ENCODE data around the gene HOOK2.

The HOOK2 gene

DNA sequence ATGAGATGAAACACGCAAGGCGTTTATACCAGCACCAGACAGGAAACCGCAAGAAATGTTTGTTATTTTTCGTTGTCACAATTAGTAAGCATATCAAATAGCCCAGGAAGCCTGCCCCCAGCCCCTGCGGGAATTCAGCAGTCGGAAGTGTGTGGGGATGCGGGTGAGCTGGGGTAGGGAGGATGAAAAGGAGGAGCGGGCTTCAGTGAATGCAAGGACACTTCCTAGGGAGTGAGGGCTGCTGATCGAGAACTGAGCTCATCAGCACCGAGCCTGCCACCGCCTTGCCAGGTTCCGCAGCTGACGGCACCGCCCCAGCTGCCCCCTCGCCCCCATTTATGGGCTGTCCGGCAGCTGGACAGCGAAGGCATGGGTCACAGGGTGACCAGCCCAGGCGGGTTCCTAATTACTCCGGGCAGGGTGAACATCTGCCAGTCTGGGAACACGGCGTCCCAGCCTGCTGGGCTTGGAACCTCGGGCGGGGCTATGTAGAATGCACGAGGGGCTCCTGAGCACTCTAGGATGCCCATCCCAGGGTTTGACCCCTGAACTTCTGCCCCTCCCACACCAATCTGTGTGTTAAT lies 25.3 kb downstream of the HOOK2 start:
- Histone ChIP-seq H3K4me3 (ENCODE audit: low read length) (no peak overlapping the region), H3K4me2 (ENCODE audit: low read length) (no peak overlapping the region), H4K8ac (ENCODE audit: low read depth, low read length) (no peak overlapping the region), H2BK15ac (replicated peaks; ENCODE audit: low read depth) (no peak overlapping the region), H3K27ac (ENCODE audit: low read depth, low read length) (no peak overlapping the region), H3K79me2 (ENCODE audit: control insufficient read depth, insufficient read depth, low read length) (no peaks in the 10 kb centered on the region), H3K79me1 (ENCODE audit: low read length) (no peaks in the 10 kb centered on the region), H3K36me3 (ENCODE audit: control insufficient read depth, insufficient read depth, low read length) (peaks cover 7% of the 10 kb centered on the region), H3K4me1 (ENCODE audit: control insufficient read depth, low read depth, low read length) (no peaks in the 10 kb centered on the region), H2BK120ac (ENCODE audit: low read depth, low read length) (no peak overlapping the region), H2BK5ac (ENCODE audit: low read length) (no peak overlapping the region), H3K4ac (ENCODE audit: low read depth, low read length) (no peak overlapping the region), H3K18ac (ENCODE audit: low read length) (no peak overlapping the region), H2AK5ac (ENCODE audit: low read length) (no peak overlapping the region), H3K27me3 (ENCODE audit: insufficient read depth, low read length, poor library complexity) (no peaks in the 10 kb centered on the region), H3K23ac (ENCODE audit: low read length) (no peak overlapping the region), H4K5ac (ENCODE audit: low read length) (no peak overlapping the region), H3K56ac (ENCODE audit: low read length) (no peak overlapping the region), H3K9ac (ENCODE audit: low read length) (no peak overlapping the region)
- no peak for DNase-seq
- WGBS (ENCODE audit: extremely low coverage, insufficient coverage, low lambda C conversion rate) = no CpG with 5 or more reads among the region's 24 CpGs

DNA sequence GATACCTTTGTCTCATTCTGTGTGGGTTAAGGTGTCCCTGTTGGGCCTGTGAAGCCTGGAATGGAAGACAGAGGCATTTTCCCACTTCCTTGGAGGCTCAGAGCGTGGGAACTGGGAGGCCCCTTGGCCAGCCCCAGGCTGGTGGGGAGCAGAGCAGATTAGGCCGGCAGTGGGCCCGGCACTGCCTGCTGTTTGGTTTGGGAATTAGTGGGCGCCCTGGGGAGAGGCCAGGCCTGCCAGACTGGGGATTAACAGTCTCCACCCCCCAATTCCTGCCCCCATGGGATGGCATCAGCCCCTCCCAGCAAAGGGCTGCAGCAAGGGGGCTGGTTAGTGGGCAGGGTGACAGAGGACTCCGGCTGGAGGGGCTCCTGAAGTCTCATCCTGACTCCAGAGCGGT lies 26.9 kb downstream of the HOOK2 start:
- no peak overlapping the region for H3K23ac ChIP-seq (ENCODE audit: low read length)
- H3K27ac ChIP-seq (ENCODE audit: low read depth, low read length) = no peak overlapping the region

DNA sequence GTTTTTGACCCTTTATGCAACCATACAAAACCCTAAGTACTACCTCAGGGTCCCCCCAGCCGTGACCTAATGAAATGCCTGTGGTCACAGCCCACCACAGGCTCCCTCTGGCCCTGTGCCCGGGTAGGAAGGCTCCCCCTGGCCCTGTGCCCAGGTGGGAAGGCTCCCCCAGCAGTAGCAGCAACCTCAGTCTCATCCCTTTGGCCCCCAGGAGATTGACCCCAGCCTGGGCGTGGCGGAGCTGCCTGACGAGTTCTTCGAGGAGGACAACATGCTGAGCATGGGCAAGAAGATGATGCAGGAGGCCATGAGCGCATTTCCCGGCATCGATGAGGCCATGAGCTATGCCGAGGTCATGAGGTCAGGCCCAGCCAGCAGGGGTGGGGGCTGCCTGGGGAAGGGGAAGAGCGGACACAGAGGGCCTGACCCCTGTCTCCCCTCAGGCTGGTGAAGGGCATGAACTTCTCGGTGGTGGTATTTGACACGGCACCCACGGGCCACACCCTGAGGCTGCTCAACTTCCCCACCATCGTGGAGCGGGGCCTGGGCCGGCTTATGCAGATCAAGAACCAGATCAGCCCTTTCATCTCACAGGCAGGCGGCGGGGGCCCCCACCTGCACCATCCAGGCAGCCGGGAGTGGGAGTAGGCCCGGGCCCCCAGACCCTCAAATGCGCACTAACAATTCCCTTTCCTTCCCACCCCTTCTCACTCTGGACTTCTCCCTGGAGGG lies 30.0 kb downstream of the HOOK2 start:
- no peak overlapping the region for H2BK120ac ChIP-seq (ENCODE audit: low read depth, low read length)
- H4K8ac ChIP-seq (ENCODE audit: low read depth, low read length) = no peak overlapping the region
- H3K36me3 ChIP-seq (ENCODE audit: control insufficient read depth, insufficient read depth, low read length) = peaks cover 7% of the 10 kb centered on the region
- H4K5ac ChIP-seq (ENCODE audit: low read length) = no peak overlapping the region
- H3K79me1 ChIP-seq (ENCODE audit: low read length) = no peaks in the 10 kb centered on the region
- H3K4me2 ChIP-seq (ENCODE audit: low read length) = no peak overlapping the region
- H2BK15ac ChIP-seq (replicated peaks; ENCODE audit: low read depth) = no peak overlapping the region
- no peak overlapping the region for H3K4ac ChIP-seq (ENCODE audit: low read depth, low read length)
- no peak overlapping the region for H3K23ac ChIP-seq (ENCODE audit: low read length)
- WGBS (ENCODE audit: extremely low coverage, insufficient coverage, low lambda C conversion rate) = no CpG with 5 or more reads among the region's 22 CpGs
- no peak overlapping the region for H3K4me3 ChIP-seq (ENCODE audit: low read length)
- no peak overlapping the region for H2AK5ac ChIP-seq (ENCODE audit: low read length)
- H3K27me3 ChIP-seq (ENCODE audit: insufficient read depth, low read length, poor library complexity) = no peaks in the 10 kb centered on the region
- no peak overlapping the region for H3K9ac ChIP-seq (ENCODE audit: low read length)
- H3K27ac ChIP-seq (ENCODE audit: low read depth, low read length) = no peak overlapping the region
- H3K56ac ChIP-seq (ENCODE audit: low read length) = no peak overlapping the region
- H3K4me1 ChIP-seq (ENCODE audit: control insufficient read depth, low read depth, low read length) = no peaks in the 10 kb centered on the region
- no peaks in the 10 kb centered on the region for H3K79me2 ChIP-seq (ENCODE audit: control insufficient read depth, insufficient read depth, low read length)
- no peak overlapping the region for H3K18ac ChIP-seq (ENCODE audit: low read length)
- no peak for DNase-seq
- H2BK5ac ChIP-seq (ENCODE audit: low read length) = no peak overlapping the region

More for the DNA sequence above, 26.9 kb downstream of the HOOK2 start:
- Histone ChIP-seq H2BK120ac (ENCODE audit: low read depth, low read length) (no peak overlapping the region), H3K79me1 (ENCODE audit: low read length) (no peaks in the 10 kb centered on the region), H3K4ac (ENCODE audit: low read depth, low read length) (no peak overlapping the region), H2BK15ac (replicated peaks; ENCODE audit: low read depth) (no peak overlapping the region), H3K56ac (ENCODE audit: low read length) (no peak overlapping the region), H3K79me2 (ENCODE audit: control insufficient read depth, insufficient read depth, low read length) (no peaks in the 10 kb centered on the region), H2BK5ac (ENCODE audit: low read length) (no peak overlapping the region), H2AK5ac (ENCODE audit: low read length) (no peak overlapping the region), H3K18ac (ENCODE audit: low read length) (no peak overlapping the region), H3K4me2 (ENCODE audit: low read length) (no peak overlapping the region), H4K8ac (ENCODE audit: low read depth, low read length) (no peak overlapping the region), H3K9ac (ENCODE audit: low read length) (no peak overlapping the region), H3K4me1 (ENCODE audit: control insufficient read depth, low read depth, low read length) (no peaks in the 10 kb centered on the region), H3K27me3 (ENCODE audit: insufficient read depth, low read length, poor library complexity) (no peaks in the 10 kb centered on the region), H3K4me3 (ENCODE audit: low read length) (no peak overlapping the region), H4K5ac (ENCODE audit: low read length) (no peak overlapping the region), H3K36me3 (ENCODE audit: control insufficient read depth, insufficient read depth, low read length) (peaks cover 7% of the 10 kb centered on the region)
- DNase-seq = peak; percentile 30
- no CpG with 5 or more reads among the region's 6 CpGs for WGBS (ENCODE audit: extremely low coverage, insufficient coverage, low lambda C conversion rate)

DNA sequence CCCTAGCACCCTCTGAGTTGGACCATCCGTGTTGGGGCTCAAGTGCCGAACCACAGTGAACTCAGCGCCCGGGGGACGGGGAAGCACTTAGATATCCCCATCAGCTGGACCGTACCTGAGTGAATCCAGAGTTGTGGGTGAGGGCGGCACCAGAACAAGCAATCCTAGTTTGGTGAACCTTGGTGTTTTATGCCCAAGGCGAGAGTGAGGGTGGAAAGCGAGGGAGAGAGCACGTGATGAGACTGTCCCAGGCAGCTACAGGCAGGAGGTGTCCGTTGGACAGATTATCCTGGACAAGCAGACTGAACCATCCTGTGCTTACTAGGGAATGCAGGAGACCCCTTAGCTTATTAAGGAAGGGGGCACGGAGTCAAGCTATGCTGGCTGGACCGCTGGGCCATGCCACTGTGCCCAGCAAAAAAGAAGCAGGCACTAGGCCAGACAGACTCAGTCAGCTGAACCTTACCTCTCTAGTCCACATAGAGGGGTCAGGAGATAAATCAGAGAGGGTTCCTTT lies 37.5 kb downstream of the HOOK2 start:
- peaks cover 29% of the 10 kb centered on the region for H3K79me2 ChIP-seq (ENCODE audit: control insufficient read depth, insufficient read depth, low read length)
- no peak overlapping the region for H3K27ac ChIP-seq (ENCODE audit: low read depth, low read length)
- no peak overlapping the region for H2BK120ac ChIP-seq (ENCODE audit: low read depth, low read length)
- H2BK5ac ChIP-seq (ENCODE audit: low read length) = no peak overlapping the region
- no peaks in the 10 kb centered on the region for H3K27me3 ChIP-seq (ENCODE audit: insufficient read depth, low read length, poor library complexity)
- H3K4me1 ChIP-seq (ENCODE audit: control insufficient read depth, low read depth, low read length) = peaks cover 3% of the 10 kb centered on the region
- DNase-seq = no peak
- no peak overlapping the region for H3K18ac ChIP-seq (ENCODE audit: low read length)
- peak overlapping the region; percentile 65 for H2AK5ac ChIP-seq (ENCODE audit: low read length)
- H3K56ac ChIP-seq (ENCODE audit: low read length) = peak overlapping the region; percentile 99
- H3K4ac ChIP-seq (ENCODE audit: low read depth, low read length) = peak overlapping the region; percentile 28
- H3K23ac ChIP-seq (ENCODE audit: low read length) = no peak overlapping the region
- peak overlapping the region; percentile 96 for H3K4me3 ChIP-seq (ENCODE audit: low read length)
- peak overlapping the region; percentile 100 for H3K4me2 ChIP-seq (ENCODE audit: low read length)
- H4K5ac ChIP-seq (ENCODE audit: low read length) = no peak overlapping the region
- WGBS (ENCODE audit: extremely low coverage, insufficient coverage, low lambda C conversion rate) = no CpG with 5 or more reads among the region's 13 CpGs
- H3K79me1 ChIP-seq (ENCODE audit: low read length) = peaks cover 15% of the 10 kb centered on the region
- H3K36me3 ChIP-seq (ENCODE audit: control insufficient read depth, insufficient read depth, low read length) = no peaks in the 10 kb centered on the region
- H4K8ac ChIP-seq (ENCODE audit: low read depth, low read length) = no peak overlapping the region
- peak overlapping the region; percentile 96 for H3K9ac ChIP-seq (ENCODE audit: low read length)
- H2BK15ac ChIP-seq (replicated peaks; ENCODE audit: low read depth) = no peak overlapping the region

DNA sequence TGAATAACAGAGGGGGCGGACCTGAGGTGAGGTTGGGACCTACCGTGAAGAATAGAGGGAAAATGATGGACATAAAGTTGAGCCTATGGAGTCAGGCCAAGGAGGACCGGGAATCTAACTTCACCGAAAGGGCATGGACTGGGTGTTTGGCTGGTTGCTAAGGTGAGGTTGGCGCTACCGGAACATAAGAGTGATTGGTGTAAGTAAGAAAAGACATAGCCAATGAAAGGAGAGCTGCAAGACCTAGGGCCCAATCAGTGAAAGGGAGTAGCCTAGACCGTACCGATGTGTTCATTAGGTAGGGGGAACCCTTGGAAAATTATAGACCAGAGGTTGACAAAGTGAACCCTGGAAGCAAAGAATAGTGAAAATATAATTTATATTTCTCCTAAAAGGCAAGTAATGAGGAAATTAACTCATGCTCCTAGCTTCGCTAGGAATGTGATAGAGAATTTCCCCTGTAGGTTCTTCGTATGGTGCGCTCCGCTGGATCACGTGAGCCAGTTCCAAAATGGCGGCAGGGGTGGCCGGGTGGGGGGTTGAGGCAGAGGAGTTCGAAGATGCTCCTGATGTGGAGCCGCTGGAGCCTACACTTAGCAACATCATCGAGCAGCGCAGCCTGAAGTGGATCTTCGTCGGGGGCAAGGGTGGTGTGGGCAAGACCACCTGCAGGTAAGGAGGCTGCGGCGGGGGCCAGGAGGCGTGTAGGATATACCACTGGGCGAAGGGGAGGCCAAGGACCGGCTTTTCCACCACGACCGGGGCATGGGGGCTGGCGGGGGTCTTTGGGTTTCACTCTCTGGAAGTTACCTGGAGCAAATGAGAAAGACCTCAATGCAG lies 38.1 kb downstream of the HOOK2 start, which contains the start of gene GET3:
Gene GET3, plus strand, starts transcription at position 503 of the 840 bp plus-strand sequence. Its CDS starts 9 bp downstream, at position 512.
- peak within 1 kb of the TSS; percentile 100 for H3K4me2 ChIP-seq (ENCODE audit: low read length)
- no peaks in the 10 kb centered on the region for H3K27me3 ChIP-seq (ENCODE audit: insufficient read depth, low read length, poor library complexity)
- no CpG with 5 or more reads among the region's 29 CpGs for WGBS (ENCODE audit: extremely low coverage, insufficient coverage, low lambda C conversion rate)
- no peak within 1 kb of the TSS for H2BK15ac ChIP-seq (replicated peaks; ENCODE audit: low read depth)
- H4K5ac ChIP-seq (ENCODE audit: low read length) = no peak within 1 kb of the TSS
- peaks cover 16% of the 10 kb centered on the region for H3K79me1 ChIP-seq (ENCODE audit: low read length)
- peaks cover 35% of the 10 kb centered on the region for H3K79me2 ChIP-seq (ENCODE audit: control insufficient read depth, insufficient read depth, low read length)
- no peak within 1 kb of the TSS for H2BK120ac ChIP-seq (ENCODE audit: low read depth, low read length)
- peak within 1 kb of the TSS; percentile 65 for H2AK5ac ChIP-seq (ENCODE audit: low read length)
- peak within 1 kb of the TSS; percentile 99 for H3K56ac ChIP-seq (ENCODE audit: low read length)
- H3K18ac ChIP-seq (ENCODE audit: low read length) = peak within 1 kb of the TSS; percentile 42
- peak within 1 kb of the TSS; percentile 96 for H3K4me3 ChIP-seq (ENCODE audit: low read length)
- peak within 1 kb of the TSS; percentile 28 for H3K4ac ChIP-seq (ENCODE audit: low read depth, low read length)
- no peak within 1 kb of the TSS for H3K27ac ChIP-seq (ENCODE audit: low read depth, low read length)
- H3K23ac ChIP-seq (ENCODE audit: low read length) = no peak within 1 kb of the TSS
- no peak within 1 kb of the TSS for H4K8ac ChIP-seq (ENCODE audit: low read depth, low read length)
- peaks cover under 1% of the 10 kb centered on the region for H3K36me3 ChIP-seq (ENCODE audit: control insufficient read depth, insufficient read depth, low read length)
- peak within 1 kb of the TSS; percentile 96 for H3K9ac ChIP-seq (ENCODE audit: low read length)
- peak; percentile 100 for DNase-seq
- no peak within 1 kb of the TSS for H2BK5ac ChIP-seq (ENCODE audit: low read length)
- peaks cover 3% of the 10 kb centered on the region for H3K4me1 ChIP-seq (ENCODE audit: control insufficient read depth, low read depth, low read length)
